GM19099 (cell line): ENCODE results near the gene CACNA2D3.

Experiments
- POLR2A ChIP-seq: IDR thresholded peaks from 3 replicates; pipeline ENCODE4 v1.6.1; 2011; ENCODE audit warnings: low read depth; ENCODE audit not compliant: insufficient read length; ENCODE audit errors: extremely low read depth

The CACNA2D3 gene

DNA sequence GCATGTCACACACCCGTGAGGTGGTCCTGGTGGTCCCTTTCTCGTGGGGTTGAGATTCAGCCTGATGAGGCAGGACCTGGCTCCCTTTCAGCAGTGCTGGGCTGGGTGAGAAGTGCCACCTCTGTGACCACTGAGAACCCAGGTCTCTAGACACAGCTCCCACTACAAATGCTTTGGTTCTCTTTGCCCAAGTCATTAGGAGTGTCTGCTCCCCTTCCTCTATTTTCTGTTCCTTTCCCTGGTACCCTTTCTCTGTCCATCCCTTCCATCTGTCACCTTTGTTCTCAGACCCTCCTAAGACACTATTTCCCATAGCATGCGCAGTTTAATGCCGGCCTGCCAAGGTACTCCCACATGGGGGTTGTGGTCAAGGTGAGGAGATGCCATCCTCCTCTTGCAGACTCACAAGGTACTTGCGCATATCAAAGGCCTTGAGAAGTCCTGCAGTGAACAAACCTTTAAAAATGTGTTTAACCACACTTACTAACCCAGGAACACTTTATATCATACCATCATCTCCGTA is 507.8 kb downstream of the CACNA2D3 start:
- TF ChIP-seq POLR2A, result no peak

DNA sequence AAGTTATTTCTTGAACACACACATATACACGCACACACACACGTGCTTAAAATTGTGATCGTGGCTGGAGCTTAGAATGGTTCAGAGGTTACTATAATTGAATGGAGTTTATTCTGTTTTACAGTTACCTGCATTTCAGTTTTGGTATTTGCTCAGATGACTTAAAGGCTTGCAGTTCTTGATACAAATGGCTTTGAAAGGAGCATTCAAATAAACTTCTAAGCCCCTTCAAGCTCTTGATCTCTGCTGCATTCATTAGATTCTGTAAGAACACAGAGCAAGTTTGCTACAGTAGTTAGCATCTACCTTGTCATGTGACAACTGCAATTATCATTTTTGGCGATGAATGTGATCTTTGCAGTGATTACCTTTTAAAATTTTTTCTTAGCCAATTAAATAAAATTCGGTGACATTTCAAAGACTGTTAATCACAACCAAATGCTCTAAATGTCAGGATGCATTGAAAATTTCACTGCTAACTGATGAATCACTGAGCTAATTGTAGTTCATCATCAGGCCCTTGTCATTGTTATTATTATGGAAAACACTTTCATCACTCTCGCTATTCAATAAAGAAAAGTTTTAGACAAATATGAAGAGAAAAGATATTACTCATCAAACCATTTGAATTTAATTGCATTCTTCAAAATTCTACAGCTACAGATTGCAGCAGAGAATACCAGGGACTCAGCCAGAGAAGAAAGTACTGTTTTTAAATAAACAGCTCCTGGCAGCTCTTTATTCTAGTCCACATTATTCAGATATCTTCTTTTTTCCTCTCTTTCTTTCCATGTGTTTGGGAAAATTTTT is 509.4 kb downstream of the CACNA2D3 start:
- TF ChIP-seq POLR2A, result no peak

GRCh38 chr3:54632326-54632665 is 509.9 kb downstream of the CACNA2D3 start:
- TF ChIP-seq POLR2A, result no peak

- no peak for TF ChIP-seq POLR2A
These were observed 510.5 kb downstream of the CACNA2D3 start for GRCh38 chr3:54632834-54633233.

DNA sequence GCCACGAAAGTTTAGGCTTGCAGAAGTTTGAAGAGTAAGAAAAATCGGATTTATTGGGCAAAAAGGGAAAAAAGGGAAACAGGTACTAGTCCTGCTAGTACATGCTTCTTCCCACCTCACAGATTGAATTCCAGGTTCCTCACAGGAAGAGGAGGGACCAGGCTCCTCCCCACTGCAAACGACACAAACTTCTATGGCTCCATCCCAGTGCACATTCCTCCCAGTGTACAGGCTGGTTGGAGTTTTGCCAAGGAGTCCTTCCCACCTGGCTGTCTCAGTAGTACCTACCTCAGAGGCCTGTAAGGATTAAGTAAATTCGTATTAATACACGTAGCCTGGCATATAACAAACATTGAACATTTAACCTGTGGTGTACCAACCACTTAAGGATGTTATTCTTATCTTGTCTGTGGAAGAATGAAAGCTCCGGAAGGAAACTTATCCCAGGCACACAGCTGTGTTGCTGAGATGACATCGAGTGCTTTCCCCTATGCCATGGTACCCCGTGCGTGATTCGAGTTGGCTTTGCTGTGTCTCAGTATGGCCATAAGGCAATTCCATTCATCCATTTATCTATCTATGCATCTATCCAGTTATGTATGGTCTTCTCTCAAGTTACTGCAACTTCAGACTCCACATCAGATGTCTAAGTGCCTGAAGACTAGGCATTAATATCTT is 511.2 kb downstream of the CACNA2D3 start:
- TF ChIP-seq POLR2A, result no peak

GRCh38 chr3:54634122-54634469 is 511.7 kb downstream of the CACNA2D3 start:
- TF ChIP-seq POLR2A, result no peak

- TF ChIP-seq POLR2A, result no peak
These were observed 519.1 kb downstream of the CACNA2D3 start for GRCh38 chr3:54641226-54642014.

GRCh38 chr3:54642147-54642546 is 519.8 kb downstream of the CACNA2D3 start:
- TF ChIP-seq POLR2A, result no peak

- TF ChIP-seq POLR2A, result no peak
These were observed 525.4 kb downstream of the CACNA2D3 start for GRCh38 chr3:54647721-54648120.

GRCh38 chr3:54649551-54649950 is 527.2 kb downstream of the CACNA2D3 start:
- no peak for TF ChIP-seq POLR2A

GRCh38 chr3:54653456-54654195 is 531.3 kb downstream of the CACNA2D3 start:
- TF ChIP-seq POLR2A, result no peak

- no peak for TF ChIP-seq POLR2A
These were observed 532.4 kb downstream of the CACNA2D3 start for GRCh38 chr3:54654776-54655175.

- TF ChIP-seq POLR2A, result no peak
These were observed 537.0 kb downstream of the CACNA2D3 start for GRCh38 chr3:54659347-54659746.

DNA sequence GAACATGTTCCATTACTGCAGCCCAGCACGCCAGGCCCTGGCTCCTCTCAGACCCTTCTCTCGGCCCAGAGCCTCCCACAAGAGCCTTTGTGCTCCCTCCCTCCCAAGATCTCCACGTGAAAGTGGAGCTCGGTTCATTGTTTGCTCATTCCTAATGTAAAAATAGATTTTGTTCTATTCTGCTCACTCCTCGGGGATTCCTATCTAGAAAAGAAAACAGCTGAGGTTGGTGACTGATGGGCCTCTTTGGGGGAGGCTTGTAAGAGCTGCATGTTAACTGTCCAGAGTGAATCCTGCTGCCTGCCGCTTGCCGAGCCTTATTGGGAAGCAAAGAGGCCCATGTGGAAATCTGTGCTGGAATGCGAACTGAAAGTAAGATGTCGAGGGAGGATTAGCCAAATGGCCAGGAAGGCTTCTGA is 538.4 kb downstream of the CACNA2D3 start:
- no peak for TF ChIP-seq POLR2A

DNA sequence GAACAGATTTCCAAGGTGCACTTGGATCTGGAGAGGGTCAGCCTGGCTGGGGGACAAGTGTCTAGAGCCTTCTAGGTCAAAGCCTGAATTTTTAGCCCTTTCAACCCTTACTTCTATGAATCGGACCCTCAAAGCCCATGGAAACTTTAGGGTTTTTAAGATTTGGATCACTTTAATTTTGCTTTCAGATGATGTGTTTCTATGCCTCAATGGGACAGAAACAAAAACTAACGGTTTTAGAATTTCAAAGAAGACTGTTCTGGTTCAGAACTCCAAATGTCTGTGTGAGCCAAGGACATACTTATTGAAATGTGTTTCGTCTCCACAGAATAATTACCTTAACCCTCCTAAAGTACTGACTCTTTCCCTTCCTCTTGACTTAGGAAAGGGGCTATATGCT is 538.8 kb downstream of the CACNA2D3 start:
- TF ChIP-seq POLR2A, result no peak
